ENCODE measurements around the gene RETREG1.

DNA sequence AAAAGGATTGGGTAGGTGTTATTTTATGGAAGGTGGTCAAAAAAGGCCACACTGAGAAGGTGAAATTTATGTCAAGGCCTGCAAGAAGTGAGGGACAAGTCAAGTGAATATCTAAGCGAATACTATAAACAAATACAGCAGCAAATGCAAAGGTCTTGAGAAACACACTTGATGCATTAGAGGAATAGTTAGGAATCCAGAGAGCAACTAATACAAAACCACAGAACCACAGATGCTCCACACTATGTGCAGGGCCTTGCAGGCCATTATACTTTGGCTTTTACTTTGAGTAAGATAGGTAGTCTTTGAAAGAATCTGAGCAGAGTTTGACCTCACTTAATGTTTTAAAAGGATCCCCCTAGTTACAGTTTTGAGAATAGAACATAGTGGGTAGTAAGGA, 155.8 kb downstream of the RETREG1 start:
- TF ChIP-seq JUNB (CRISPR knock-in tag; IDR thresholded peaks at IDR 0.05; ENCODE audit: borderline replicate concordance) (no peak), SAFB2 (CRISPR knock-in tag; IDR thresholded peaks at IDR 0.05; ENCODE audit: borderline replicate concordance, low read depth) (no peak), NR1H2 (CRISPR knock-in tag; IDR thresholded peaks at IDR 0.05; ENCODE audit: borderline replicate concordance, low read depth) (no peak), POLR2A (IDR thresholded peaks at IDR 0.05; ENCODE audit: insufficient read depth in 1 of 2, low read depth in 2 of 2, low read length in 2 of 2) (no peak), HMG20B (CRISPR knock-in tag; conservative IDR thresholded peaks at IDR 0.05) (no peak), ATF7 (IDR thresholded peaks at IDR 0.05) (no peak), ATF7 (CRISPR knock-in tag; IDR thresholded peaks at IDR 0.05) (no peak), FOXK2 (IDR thresholded peaks at IDR 0.05) (no peak), ZNF839 (CRISPR knock-in tag; IDR thresholded peaks at IDR 0.05; ENCODE audit: borderline replicate concordance) (no peak)
- TF ChIP-seq, protein P1, sequence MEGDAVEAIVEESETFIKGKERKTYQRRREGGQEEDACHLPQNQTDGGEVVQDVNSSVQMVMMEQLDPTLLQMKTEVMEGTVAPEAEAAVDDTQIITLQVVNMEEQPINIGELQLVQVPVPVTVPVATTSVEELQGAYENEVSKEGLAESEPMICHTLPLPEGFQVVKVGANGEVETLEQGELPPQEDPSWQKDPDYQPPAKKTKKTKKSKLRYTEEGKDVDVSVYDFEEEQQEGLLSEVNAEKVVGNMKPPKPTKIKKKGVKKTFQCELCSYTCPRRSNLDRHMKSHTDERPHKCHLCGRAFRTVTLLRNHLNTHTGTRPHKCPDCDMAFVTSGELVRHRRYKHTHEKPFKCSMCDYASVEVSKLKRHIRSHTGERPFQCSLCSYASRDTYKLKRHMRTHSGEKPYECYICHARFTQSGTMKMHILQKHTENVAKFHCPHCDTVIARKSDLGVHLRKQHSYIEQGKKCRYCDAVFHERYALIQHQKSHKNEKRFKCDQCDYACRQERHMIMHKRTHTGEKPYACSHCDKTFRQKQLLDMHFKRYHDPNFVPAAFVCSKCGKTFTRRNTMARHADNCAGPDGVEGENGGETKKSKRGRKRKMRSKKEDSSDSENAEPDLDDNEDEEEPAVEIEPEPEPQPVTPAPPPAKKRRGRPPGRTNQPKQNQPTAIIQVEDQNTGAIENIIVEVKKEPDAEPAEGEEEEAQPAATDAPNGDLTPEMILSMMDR (CRISPR knock-in tag; IDR thresholded peaks at IDR 0.05), result no peak
- TF ChIP-seq, protein P2, sequence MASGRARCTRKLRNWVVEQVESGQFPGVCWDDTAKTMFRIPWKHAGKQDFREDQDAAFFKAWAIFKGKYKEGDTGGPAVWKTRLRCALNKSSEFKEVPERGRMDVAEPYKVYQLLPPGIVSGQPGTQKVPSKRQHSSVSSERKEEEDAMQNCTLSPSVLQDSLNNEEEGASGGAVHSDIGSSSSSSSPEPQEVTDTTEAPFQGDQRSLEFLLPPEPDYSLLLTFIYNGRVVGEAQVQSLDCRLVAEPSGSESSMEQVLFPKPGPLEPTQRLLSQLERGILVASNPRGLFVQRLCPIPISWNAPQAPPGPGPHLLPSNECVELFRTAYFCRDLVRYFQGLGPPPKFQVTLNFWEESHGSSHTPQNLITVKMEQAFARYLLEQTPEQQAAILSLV (CRISPR knock-in tag; IDR thresholded peaks at IDR 0.05; ENCODE audit: borderline replicate concordance), result no peak
- TF ChIP-seq, protein P3, sequence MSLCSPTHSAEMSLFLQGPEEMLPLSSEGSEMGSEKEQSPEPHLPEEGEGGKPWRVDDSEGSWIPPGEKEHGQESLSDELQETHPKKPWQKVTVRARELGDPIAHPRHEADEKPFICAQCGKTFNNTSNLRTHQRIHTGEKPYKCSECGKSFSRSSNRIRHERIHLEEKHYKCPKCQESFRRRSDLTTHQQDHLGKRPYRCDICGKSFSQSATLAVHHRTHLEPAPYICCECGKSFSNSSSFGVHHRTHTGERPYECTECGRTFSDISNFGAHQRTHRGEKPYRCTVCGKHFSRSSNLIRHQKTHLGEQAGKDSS (CRISPR knock-in tag; IDR thresholded peaks at IDR 0.05; ENCODE audit: borderline replicate concordance, low read depth), result no peak
- TF ChIP-seq, protein P4, sequence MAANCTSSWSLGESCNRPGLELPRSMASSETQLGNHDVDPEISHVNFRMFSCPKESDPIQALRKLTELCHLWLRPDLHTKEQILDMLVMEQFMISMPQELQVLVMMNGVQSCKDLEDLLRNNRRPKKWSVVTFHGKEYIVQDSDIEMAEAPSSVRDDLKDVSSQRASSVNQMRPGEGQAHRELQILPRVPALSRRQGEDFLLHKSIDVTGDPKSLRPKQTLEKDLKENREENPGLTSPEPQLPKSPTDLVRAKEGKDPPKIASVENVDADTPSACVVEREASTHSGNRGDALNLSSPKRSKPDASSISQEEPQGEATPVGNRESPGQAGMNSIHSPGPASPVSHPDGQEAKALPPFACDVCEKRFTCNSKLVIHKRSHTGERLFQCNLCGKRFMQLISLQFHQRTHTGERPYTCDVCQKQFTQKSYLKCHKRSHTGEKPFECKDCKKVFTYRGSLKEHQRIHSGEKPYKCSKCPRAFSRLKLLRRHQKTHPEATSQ (CRISPR knock-in tag; IDR thresholded peaks at IDR 0.05; ENCODE audit: borderline replicate concordance), result no peak
- TF ChIP-seq, protein P5, sequence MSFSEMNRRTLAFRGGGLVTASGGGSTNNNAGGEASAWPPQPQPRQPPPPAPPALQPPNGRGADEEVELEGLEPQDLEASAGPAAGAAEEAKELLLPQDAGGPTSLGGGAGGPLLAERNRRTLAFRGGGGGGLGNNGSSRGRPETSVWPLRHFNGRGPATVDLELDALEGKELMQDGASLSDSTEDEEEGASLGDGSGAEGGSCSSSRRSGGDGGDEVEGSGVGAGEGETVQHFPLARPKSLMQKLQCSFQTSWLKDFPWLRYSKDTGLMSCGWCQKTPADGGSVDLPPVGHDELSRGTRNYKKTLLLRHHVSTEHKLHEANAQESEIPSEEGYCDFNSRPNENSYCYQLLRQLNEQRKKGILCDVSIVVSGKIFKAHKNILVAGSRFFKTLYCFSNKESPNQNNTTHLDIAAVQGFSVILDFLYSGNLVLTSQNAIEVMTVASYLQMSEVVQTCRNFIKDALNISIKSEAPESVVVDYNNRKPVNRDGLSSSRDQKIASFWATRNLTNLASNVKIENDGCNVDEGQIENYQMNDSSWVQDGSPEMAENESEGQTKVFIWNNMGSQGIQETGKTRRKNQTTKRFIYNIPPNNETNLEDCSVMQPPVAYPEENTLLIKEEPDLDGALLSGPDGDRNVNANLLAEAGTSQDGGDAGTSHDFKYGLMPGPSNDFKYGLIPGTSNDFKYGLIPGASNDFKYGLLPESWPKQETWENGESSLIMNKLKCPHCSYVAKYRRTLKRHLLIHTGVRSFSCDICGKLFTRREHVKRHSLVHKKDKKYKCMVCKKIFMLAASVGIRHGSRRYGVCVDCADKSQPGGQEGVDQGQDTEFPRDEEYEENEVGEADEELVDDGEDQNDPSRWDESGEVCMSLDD (CRISPR knock-in tag; IDR thresholded peaks at IDR 0.05; ENCODE audit: borderline replicate concordance), result no peak
- TF ChIP-seq, protein P6, sequence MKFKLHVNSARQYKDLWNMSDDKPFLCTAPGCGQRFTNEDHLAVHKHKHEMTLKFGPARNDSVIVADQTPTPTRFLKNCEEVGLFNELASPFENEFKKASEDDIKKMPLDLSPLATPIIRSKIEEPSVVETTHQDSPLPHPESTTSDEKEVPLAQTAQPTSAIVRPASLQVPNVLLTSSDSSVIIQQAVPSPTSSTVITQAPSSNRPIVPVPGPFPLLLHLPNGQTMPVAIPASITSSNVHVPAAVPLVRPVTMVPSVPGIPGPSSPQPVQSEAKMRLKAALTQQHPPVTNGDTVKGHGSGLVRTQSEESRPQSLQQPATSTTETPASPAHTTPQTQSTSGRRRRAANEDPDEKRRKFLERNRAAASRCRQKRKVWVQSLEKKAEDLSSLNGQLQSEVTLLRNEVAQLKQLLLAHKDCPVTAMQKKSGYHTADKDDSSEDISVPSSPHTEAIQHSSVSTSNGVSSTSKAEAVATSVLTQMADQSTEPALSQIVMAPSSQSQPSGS (CRISPR knock-in tag; IDR thresholded peaks at IDR 0.05), result no peak

Data from HepG2 (cell line).